Lower lobe of right lung (tissue), 2 donors: ENCODE results near the gene BDKRB2. TPM values are rescaled to one million over a fixed set of nuclear protein-coding genes. Genes with fewer than 3 reads are reported as not detected.

Experiments used
- ATAC-seq, 2 donors: fragments of 200-7000 bp; cut with Tn5 transposase; one replicate each; pipeline ENCODE4 v1.9.1; 2020 to 2022; ENCODE audit warnings: mild to moderate bottlenecking in 2 of 2, moderate library complexity in 2 of 2
- DNase-seq: peaks from one replicate; pipeline ENCODE4 v3.0.0-alpha.2; 2020
- H3K27ac ChIP-seq: fragments of 200-600 bp; one replicate; pipeline ENCODE4 v1.8.0; 2022
- H3K27me3 ChIP-seq: fragments of 200-600 bp; one replicate; pipeline ENCODE4 v1.8.0; 2022; ENCODE audit warnings: low read depth
- H3K36me3 ChIP-seq: fragments of 200-600 bp; one replicate; pipeline ENCODE4 v1.8.0; 2022; ENCODE audit warnings: mild to moderate bottlenecking
- H3K4me1 ChIP-seq: fragments of 200-600 bp; one replicate; pipeline ENCODE4 v1.8.0; 2022
- H3K4me3 ChIP-seq: fragments of 200-600 bp; one replicate; pipeline ENCODE4 v1.8.0; 2022; ENCODE audit warnings: mild to moderate bottlenecking
- H3K9me3 ChIP-seq: fragments of 200-600 bp; one replicate; pipeline ENCODE4 v1.8.0; 2022
- CTCF ChIP-seq: fragments of 200-600 bp; IDR thresholded peaks from one replicate; pipeline ENCODE4 v1.8.0; 2022; ENCODE audit warnings: antibody characterized with exemption, mild to moderate bottlenecking
- intact Hi-C: fragments of 100-400 bp; cut with DNase I; formaldehyde crosslinking; loops from one replicate; pipeline ENCODE4 v1.11.0; 2022
- total RNA-seq: library from RNA; stranded (reverse); fragmentation: NEBNext Ultra II Directional; extraction: Animal tissue kit (Norgen Biotek cat#: 25700); gene quantifications from one replicate; pipeline ENCODE4 v1.2.1, GENCODE V29; 2021
- donor health status: DM: no; HTN: yes; CAD: no; lungs with severe emphysema.

Gene BDKRB2
- total RNA-seq, 1 donor from 2014 or later: 1.3 TPM

GRCh38 chr14:96274543-96274942, 69.9 kb downstream of the BDKRB2 start:
- ATAC-seq (no peak), DNase-seq (no peak)
- peaks cover 8% of the 10 kb centered on the region for H3K4me1 ChIP-seq
- no peak overlapping the region for H3K4me3 ChIP-seq
- no peaks in the 10 kb centered on the region for H3K36me3 ChIP-seq
- no peaks in the 10 kb centered on the region for H3K27me3 ChIP-seq
- intact Hi-C loops: loop anchor here (5.0 kb wide), 1 partner anchor 172 kb away; no protein-coding TSS in a partner anchor
- no peak for TF ChIP-seq CTCF
- no peak overlapping the region for H3K27ac ChIP-seq
- H3K9me3 ChIP-seq: peaks cover 11% of the 10 kb centered on the region

- peak; percentile 94 for TF ChIP-seq CTCF
- no peak overlapping the region for H3K27ac ChIP-seq
- intact Hi-C loops: no loop called here
- H3K9me3 ChIP-seq: peaks cover 11% of the 10 kb centered on the region
- H3K4me1 ChIP-seq: peaks cover 8% of the 10 kb centered on the region
- DNase-seq (peak; percentile 74), ATAC-seq (peak; percentile 72 to 83)
- no peaks in the 10 kb centered on the region for H3K36me3 ChIP-seq
- no peaks in the 10 kb centered on the region for H3K27me3 ChIP-seq
- no peak overlapping the region for H3K4me3 ChIP-seq
Measured at GRCh38 chr14:96275177-96276112, 70.8 kb downstream of the BDKRB2 start.

DNA sequence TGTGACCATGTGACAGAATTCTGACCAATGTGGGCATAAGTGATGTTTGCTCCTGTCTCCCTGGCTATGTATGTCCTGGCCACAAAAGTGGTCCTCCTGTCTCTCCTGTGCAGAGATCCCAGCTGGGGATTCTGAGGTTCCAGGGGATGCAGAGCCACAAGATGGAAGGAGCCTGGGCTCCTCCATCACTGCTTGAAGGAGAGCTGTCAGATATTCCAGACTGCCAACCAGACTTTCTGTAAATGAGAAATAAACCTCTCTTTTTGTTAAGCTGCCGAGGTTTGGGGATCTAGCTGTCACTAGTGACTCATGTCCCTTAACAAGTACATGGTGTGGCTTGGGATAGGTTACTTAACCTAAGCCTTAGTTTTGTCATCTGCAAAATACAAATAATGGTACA, 73.3 kb downstream of the BDKRB2 start:
- DNase-seq (no peak), ATAC-seq (no peak)
- no peak overlapping the region for H3K4me3 ChIP-seq
- intact Hi-C loops: no loop called here
- H3K27ac ChIP-seq: no peak overlapping the region
- no peak for TF ChIP-seq CTCF
- H3K4me1 ChIP-seq: peaks cover 8% of the 10 kb centered on the region
- peaks cover 8% of the 10 kb centered on the region for H3K36me3 ChIP-seq
- H3K9me3 ChIP-seq: peaks cover 11% of the 10 kb centered on the region
- H3K27me3 ChIP-seq: no peaks in the 10 kb centered on the region

DNA sequence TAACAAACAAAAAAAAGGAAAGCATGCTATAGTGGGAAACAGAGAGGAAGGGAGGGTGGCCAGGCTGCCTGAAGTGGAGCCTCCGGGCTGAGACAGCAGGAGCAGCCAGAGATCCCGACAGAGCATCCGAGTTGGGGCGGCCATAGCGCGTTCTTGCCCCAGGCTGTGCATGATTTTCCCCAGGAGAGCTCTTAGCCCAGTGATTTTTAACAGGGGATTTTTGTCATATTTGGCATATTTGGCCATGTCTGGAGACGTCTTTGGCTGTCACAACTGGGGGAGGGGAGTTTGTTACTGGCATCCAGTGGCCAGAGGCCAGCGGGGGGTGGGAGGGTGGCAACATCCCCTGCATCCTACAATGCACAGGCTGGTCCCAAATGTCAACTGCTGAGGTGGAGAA, 74.9 kb downstream of the BDKRB2 start:
- no peak for TF ChIP-seq CTCF
- H3K36me3 ChIP-seq: peaks cover 19% of the 10 kb centered on the region
- H3K27me3 ChIP-seq: no peaks in the 10 kb centered on the region
- DNase-seq (no peak), ATAC-seq (no peak)
- no peak overlapping the region for H3K4me3 ChIP-seq
- intact Hi-C loops: no loop called here
- H3K9me3 ChIP-seq: peaks cover 11% of the 10 kb centered on the region
- no peak overlapping the region for H3K27ac ChIP-seq
- H3K4me1 ChIP-seq: peaks cover 8% of the 10 kb centered on the region

- TF ChIP-seq CTCF: no peak
- intact Hi-C loops: no loop called here
- Histone ChIP-seq H3K9me3 (peaks cover 11% of the 10 kb centered on the region), H3K27me3 (no peaks in the 10 kb centered on the region), H3K36me3 (peaks cover 24% of the 10 kb centered on the region), H3K4me1 (peaks cover 3% of the 10 kb centered on the region), H3K27ac (no peak overlapping the region), H3K4me3 (no peak overlapping the region)
- ATAC-seq (no peak), DNase-seq (no peak)
Measured at GRCh38 chr14:96280104-96280503, 75.5 kb downstream of the BDKRB2 start.
